ENCODE measurements around the gene EN2. TPM values are rescaled to one million over a fixed set of nuclear protein-coding genes. Genes with fewer than 3 reads are reported as not detected.

Gene EN2
- total RNA-seq, 1 donor from 2014 or later: 3.4 TPM

DNA sequence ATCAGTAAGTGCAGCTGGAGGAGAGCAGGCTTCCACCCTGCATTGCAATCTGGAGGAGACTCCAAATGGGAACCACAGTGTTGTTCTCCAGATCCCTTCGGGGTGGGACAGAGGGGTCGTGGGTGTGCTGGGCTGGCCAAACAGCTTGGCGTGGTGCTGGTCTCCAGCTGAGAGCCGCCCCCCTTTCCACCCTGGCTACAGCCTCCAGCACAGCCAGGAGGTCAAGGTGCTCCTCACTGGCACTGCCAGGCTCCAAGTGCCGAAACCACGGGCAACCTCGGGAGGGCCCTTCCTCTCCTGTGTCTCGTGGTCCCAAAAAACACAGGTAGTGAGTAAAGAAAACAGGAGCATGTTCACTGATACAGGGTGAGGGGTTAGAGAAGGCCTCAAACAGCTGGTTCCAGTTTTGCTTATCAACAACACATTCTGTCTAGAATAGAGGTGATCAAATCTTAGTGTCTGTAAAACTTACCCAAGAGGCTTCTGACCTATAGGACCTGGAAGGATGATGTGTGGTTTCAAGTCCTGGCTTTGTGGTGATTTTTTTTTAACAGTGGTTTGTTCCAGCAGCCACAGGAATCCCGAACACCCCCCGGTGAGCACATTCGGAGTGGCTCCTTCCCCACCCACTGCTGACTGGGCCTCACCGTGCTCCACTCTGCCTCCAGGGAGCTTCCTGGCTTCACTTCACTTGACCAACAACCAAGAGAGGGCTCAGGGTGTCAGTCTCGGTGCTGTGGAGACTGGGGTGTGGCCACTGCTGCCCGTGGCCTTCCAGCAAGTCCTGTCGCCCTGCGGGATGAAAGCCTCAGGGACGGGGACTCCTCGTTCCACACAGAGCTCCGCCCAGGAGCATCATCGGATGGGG lies 31.2 kb upstream of the EN2 start:
- Mint-ChIP-seq H3K4me1 (ENCODE audit: unreplicated experiment) (no peaks in the 10 kb centered on the region), H3K4me3 (ENCODE audit: unreplicated experiment) (no peak overlapping the region), H3K9me3 (ENCODE audit: unreplicated experiment) (no peaks in the 10 kb centered on the region), H3K36me3 (ENCODE audit: unreplicated experiment) (no peaks in the 10 kb centered on the region), H3K27me3 (ENCODE audit: unreplicated experiment) (peaks cover 44% of the 10 kb centered on the region), H3K27ac (ENCODE audit: unreplicated experiment) (no peak overlapping the region)
- TF ChIP-seq, protein P1, sequence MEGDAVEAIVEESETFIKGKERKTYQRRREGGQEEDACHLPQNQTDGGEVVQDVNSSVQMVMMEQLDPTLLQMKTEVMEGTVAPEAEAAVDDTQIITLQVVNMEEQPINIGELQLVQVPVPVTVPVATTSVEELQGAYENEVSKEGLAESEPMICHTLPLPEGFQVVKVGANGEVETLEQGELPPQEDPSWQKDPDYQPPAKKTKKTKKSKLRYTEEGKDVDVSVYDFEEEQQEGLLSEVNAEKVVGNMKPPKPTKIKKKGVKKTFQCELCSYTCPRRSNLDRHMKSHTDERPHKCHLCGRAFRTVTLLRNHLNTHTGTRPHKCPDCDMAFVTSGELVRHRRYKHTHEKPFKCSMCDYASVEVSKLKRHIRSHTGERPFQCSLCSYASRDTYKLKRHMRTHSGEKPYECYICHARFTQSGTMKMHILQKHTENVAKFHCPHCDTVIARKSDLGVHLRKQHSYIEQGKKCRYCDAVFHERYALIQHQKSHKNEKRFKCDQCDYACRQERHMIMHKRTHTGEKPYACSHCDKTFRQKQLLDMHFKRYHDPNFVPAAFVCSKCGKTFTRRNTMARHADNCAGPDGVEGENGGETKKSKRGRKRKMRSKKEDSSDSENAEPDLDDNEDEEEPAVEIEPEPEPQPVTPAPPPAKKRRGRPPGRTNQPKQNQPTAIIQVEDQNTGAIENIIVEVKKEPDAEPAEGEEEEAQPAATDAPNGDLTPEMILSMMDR (IDR thresholded peaks at IDR 0.05): no peak
- DNase-seq (ENCODE audit: extremely low spot score, unreplicated experiment): no peak

DNA sequence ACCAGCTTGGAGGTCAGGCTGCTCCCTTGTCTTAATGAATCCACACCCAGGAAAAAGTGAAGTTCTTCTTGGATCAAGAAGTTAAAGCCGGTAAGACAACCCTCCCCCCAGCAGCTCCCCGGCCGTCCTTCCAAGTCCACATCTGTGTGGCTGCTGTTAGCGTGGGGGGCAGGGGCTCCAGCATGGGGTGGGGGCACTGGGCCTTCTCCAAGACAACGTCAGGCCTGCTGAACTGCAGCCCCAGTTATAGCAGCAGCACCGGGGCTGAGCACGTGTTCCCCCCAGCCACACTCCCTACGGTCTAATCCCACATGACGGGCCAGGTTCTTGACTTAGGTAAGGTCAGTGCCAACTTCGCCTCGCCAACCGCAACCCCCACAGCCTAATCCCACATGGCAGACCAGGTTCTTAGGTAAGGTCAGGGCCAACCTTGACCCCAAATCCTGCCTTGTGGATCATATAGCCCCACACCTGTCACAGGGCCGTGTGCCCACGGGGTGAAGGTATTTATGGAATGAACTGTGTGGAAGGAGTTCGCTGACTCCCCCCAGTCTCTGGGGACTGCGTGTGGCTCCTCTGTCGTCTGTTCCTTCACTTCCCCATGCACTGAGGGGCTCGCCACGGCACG lies 30.4 kb upstream of the EN2 start:
- no peak for DNase-seq (ENCODE audit: extremely low spot score, unreplicated experiment)
- Mint-ChIP-seq H3K27me3 (ENCODE audit: unreplicated experiment) (peaks cover 47% of the 10 kb centered on the region), H3K27ac (ENCODE audit: unreplicated experiment) (no peak overlapping the region), H3K36me3 (ENCODE audit: unreplicated experiment) (no peaks in the 10 kb centered on the region), H3K4me3 (ENCODE audit: unreplicated experiment) (no peak overlapping the region), H3K9me3 (ENCODE audit: unreplicated experiment) (no peaks in the 10 kb centered on the region), H3K4me1 (ENCODE audit: unreplicated experiment) (no peaks in the 10 kb centered on the region)
- TF ChIP-seq, protein P1 (IDR thresholded peaks at IDR 0.05): no peak

DNA sequence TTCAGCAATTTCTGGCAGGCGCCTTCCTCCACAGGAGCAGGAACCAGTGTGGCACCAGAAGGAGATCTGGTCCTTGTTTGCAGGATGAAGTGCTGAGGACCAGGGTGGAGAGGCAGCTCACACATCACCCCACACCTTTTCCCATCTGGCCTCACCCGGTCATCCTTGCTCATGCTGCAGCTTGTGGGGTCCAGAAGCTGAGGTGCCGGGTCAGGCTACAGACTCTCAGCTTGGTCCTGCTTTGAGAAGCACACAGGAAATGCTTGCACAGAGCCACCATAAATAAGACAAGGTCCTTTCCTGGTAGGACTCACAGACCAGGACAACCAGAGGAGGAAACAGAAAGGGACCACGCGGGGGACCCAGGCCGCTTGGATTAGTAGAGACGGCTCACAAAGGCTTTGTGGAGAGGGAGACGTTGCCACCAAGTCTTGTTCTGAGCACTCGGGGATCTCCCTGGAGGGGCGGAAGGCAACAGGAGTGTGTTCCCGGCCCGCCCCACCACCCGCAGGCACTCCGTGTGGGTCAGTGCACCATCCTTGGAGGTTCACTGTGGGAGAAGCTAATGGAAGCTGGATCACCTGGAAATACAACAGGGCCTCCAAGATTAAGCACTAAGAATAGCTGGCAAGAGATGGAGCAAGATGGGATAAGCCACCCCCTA lies 29.6 kb upstream of the EN2 start:
- H3K27me3 Mint-ChIP-seq (ENCODE audit: unreplicated experiment): peaks cover 47% of the 10 kb centered on the region
- TF ChIP-seq, protein P1 (IDR thresholded peaks at IDR 0.05): no peak
- no peak overlapping the region for H3K27ac Mint-ChIP-seq (ENCODE audit: unreplicated experiment)
- no peaks in the 10 kb centered on the region for H3K36me3 Mint-ChIP-seq (ENCODE audit: unreplicated experiment)
- no peaks in the 10 kb centered on the region for H3K4me1 Mint-ChIP-seq (ENCODE audit: unreplicated experiment)
- no peak overlapping the region for H3K4me3 Mint-ChIP-seq (ENCODE audit: unreplicated experiment)
- no peaks in the 10 kb centered on the region for H3K9me3 Mint-ChIP-seq (ENCODE audit: unreplicated experiment)
- DNase-seq (ENCODE audit: extremely low spot score, unreplicated experiment): no peak

DNA sequence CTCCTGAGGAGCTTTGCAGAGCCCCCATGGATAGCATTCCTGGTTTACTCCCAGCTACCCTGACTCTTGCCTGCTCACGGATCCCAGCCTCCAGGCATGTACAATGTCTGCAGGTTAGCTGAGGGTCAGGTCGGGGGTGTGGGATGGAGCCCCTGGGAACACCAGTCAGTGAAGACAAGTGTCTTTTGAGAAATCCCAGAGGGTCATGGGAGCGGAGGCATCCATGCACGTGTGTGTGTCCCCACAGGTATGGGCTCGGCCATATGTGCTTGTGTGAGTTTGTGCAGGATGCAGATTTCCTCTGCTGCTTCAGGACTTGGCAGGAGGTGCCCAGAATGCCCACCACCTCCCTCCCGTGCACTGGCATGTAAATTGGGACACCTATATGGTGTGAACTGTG lies 28.3 kb upstream of the EN2 start:
- H3K4me1 Mint-ChIP-seq (ENCODE audit: unreplicated experiment): no peaks in the 10 kb centered on the region
- DNase-seq (ENCODE audit: extremely low spot score, unreplicated experiment): no peak
- no peak overlapping the region for H3K4me3 Mint-ChIP-seq (ENCODE audit: unreplicated experiment)
- TF ChIP-seq, protein P1 (IDR thresholded peaks at IDR 0.05): no peak
- H3K36me3 Mint-ChIP-seq (ENCODE audit: unreplicated experiment): no peaks in the 10 kb centered on the region
- peaks cover 48% of the 10 kb centered on the region for H3K27me3 Mint-ChIP-seq (ENCODE audit: unreplicated experiment)
- H3K27ac Mint-ChIP-seq (ENCODE audit: unreplicated experiment): no peak overlapping the region
- H3K9me3 Mint-ChIP-seq (ENCODE audit: unreplicated experiment): no peaks in the 10 kb centered on the region

DNA sequence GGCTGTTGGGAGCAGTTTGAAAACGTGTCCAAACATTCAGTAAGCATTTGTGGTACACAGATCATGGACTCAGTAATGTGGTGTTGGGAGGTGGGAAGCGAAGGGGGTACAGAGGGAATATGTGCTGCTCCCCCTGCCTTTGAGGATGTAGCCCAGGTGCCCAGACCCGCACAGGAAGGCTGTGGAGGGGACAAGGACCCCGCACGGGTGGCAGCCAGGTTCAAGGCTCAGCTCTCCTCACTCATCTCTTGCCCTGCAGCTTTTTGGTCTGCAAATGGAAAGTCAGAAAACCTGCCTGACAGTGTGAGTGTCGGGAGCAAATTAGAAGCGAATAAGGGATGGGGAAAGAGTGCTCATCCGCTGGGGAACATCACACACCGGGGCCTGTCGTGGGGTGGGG lies 27.3 kb upstream of the EN2 start:
- no peak overlapping the region for H3K4me3 Mint-ChIP-seq (ENCODE audit: unreplicated experiment)
- DNase-seq (ENCODE audit: extremely low spot score, unreplicated experiment): no peak
- no peak overlapping the region for H3K27ac Mint-ChIP-seq (ENCODE audit: unreplicated experiment)
- peaks cover 39% of the 10 kb centered on the region for H3K27me3 Mint-ChIP-seq (ENCODE audit: unreplicated experiment)
- TF ChIP-seq, protein P1 (IDR thresholded peaks at IDR 0.05): no peak
- H3K4me1 Mint-ChIP-seq (ENCODE audit: unreplicated experiment): no peaks in the 10 kb centered on the region
- no peaks in the 10 kb centered on the region for H3K36me3 Mint-ChIP-seq (ENCODE audit: unreplicated experiment)
- H3K9me3 Mint-ChIP-seq (ENCODE audit: unreplicated experiment): no peaks in the 10 kb centered on the region
